CD4-positive, alpha-beta T cell treated with Interleukin-4 for 1 hour (primary cell): ENCODE measurements around the gene LCLAT1.

Experiments
- DNase-seq, 2 donors: peaks; one replicate each; pipeline ENCODE4 v3.0.0-alpha.2; 2020 to 2022

Gene LCLAT1

DNA sequence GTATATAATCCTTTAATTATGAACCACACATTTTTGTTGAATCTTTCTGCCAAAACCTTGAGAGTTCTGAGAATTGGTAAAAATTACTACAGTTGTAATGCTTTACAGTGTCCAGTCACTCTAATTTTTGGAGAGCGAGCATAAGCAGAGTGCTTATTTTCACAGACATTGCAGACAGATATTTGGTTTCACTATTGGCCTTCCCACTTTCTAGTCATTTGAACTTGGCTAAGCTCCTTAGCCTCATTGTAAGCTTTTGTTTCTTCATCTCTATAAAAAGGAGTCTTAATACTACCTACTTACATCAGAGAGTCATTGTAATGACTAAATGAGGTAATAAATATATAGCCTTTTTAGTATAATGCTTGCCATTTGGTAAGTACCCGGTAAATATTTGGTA, 80.4 kb downstream of the LCLAT1 start:
- DNase-seq = no peak

- no peak for DNase-seq
Observed at GRCh38 chr2:30527859-30528258, 80.8 kb downstream of the LCLAT1 start.

- no peak for DNase-seq
Observed at GRCh38 chr2:30530346-30530745, 83.3 kb downstream of the LCLAT1 start.

DNA sequence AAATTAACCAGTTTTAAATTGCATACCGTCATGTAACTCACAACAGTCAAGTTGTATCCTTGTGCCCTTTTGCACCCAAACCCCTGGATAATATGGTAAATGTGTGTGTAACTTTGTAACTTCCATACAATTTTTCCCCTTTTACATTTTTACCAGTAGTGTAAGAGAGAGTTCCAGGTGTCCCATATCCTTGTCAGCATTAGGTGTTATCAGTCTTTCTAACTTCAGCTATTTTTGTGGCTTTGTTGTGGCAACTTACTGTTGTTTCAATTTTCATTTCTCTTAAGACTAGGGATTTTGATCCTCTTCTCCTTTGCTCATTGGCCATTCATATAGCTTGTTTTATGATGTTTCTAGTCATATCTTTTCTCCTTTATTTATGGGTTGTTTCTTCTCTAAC, 94.6 kb downstream of the LCLAT1 start:
- DNase-seq = no peak

DNA sequence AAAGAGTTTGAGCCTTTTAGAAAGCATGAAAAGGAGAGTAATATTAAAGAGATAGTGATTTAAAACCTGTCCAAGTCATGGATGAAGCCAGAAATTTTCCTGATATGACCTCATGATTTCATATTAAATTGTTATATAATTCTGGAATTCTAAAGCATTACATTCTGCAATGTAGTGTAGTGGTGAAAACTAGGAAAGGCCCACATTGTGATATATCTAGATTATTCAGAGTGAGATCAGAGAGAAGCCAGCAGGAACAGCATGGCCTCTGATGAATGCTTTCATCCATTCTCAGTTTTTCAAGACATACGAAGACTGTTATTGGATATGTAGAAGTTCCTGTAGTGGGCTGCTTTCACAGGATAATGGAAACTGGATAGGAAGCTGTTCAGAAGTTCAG, 98.8 kb downstream of the LCLAT1 start:
- no peak for DNase-seq

DNA sequence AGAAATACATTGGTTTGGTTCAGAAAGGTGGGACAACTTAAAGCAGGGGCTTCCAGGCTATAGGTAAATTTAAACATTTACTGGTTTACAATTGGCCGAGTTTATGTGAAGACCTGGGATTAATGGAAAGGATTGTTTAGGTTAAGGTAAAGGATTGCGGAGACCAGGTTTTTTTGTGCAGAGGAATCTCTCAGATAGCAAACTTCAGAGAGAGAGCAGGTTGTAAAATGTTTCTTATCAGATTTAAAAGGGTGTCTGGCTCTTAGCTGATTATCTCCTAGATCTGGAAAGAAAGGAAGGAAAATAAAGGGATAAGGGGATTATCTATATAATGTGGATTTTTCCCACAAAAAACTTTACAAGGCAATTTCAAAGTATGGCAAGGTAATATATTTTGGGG, 101.3 kb downstream of the LCLAT1 start:
- DNase-seq = no peak

DNA sequence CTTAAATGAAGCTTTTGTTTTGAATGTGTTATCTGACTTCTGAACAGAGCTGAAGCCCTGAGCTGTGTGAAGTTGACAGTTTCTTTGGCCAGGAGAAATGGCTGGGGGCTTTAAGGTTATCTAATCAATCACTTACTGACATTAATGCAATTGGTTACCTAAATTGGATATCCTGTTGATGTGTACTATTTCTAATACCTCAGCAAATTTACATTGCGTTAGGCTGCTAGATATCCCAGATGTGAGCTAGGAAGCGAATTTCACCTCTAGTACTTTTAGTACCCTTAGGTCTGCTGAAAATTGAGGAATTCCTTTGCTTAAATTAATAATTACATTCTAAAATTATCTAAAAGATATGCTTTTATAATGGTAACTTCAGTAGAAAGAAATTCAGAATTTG, 102.0 kb downstream of the LCLAT1 start:
- DNase-seq = no peak

DNA sequence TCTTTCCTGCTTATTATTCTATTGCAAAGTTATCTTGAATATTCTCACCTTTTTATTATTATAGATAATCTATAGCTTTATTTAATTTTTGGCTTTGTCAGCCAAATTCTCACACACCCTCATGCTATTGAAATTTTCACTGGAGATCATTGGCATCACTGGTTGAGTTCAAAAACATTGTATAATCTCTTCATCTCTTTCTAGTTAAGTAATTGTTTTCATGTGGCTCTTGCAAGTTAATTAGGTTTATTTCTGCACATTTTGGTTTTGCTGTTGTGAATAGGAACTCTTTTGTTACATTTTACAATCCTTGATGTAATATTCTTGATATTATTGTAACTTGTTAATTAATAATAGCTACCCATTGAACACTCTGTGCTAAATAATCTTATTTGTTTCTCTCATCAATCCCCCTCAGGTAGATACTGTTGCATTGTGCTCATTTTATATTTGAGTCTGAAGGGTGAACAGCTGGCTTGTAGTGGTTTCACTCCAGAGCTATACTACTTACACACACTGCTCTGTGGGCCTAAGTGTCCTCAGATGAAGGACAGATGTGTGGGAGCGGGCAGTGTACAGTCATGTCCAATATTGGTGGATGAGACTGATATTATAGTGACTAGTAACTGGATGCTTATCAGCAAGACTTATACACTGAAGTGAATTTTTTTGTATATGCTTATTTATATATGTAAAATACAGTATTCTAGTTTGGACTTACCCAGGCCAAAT, 112.7 kb downstream of the LCLAT1 start:
- DNase-seq = no peak

DNA sequence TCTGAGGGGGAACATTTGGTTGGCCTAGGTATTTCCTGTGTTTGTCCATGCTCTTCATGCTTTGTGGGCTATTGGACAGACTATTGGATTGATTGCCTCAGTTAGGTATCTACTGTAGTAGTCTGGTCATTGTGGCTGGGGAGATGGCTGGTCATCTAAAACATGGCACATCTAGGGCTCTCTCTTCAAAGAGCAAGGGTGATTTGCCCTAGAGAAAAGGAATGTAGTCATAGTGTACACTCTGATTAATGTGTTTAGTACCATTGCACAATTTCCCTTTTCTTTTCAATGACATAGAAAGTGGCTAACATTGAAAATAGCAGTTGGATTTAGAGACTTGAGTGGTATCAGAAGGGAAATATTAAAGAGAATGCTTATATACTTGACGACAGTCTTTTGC, 114.3 kb downstream of the LCLAT1 start:
- no peak for DNase-seq

- no peak for DNase-seq
Observed at GRCh38 chr2:30565851-30566358, 118.9 kb downstream of the LCLAT1 start.

DNA sequence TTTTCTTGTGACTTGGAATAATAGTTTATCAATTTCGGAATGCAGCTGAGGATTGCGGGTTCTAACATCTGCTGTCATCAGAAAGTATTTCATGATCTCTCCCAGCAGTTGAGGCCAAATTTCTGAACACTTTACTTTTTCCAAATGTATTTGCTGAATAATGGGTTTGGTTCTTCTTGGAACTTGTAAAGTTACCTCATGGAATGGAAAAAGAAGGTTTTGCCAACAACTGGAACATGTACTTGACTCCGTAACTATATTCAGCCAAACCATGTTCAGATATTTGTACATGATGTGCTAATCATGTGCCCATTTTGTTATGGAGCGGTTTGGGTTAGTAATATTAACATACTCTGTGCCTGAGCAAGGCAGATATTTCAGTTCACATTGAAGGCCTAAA, 119.6 kb downstream of the LCLAT1 start:
- DNase-seq = no peak

DNA sequence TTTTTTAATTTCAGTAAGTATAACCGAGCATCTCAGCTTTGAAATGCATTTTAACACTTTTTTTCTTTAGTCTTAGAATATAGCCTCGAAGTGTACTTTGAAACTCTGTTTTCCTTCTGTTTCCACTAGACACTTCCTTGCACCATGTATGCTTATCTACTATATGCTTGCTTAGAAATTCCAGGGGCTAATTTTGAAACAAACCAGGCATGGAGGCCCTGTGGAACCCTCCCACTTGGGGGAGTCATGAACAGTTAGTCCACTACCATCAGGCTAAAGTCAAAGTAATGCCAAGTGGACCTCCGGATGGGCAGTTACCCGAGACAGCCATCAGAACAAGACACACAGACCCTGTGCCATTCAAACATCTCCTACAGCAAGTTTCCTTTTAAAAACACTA, 120.3 kb downstream of the LCLAT1 start:
- no peak for DNase-seq

GRCh38 chr2:30569946-30570345, 122.9 kb downstream of the LCLAT1 start:
- DNase-seq = no peak

DNA sequence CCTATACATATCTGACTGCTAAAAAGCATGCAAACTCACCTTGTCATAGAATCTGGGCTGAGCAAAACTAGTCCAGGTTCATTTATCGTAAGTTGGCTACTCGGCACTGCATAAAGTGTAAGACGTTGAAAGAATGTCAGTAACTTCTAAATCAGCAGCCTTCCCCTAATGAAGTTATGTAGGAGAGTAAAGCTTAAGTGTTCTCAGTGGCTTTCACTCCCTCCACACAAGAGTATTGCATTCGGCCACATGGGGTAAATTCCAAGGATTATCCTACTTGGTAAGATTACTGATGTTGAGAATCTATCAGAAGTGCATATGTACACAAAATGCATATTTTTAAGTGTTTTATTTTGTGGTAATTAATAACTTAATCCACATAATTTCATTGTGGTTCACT, 130.1 kb downstream of the LCLAT1 start:
- no peak for DNase-seq

- DNase-seq = peak in 1 of 2 donors; percentile 13
Observed at GRCh38 chr2:30580391-30580790, 133.3 kb downstream of the LCLAT1 start.

DNA sequence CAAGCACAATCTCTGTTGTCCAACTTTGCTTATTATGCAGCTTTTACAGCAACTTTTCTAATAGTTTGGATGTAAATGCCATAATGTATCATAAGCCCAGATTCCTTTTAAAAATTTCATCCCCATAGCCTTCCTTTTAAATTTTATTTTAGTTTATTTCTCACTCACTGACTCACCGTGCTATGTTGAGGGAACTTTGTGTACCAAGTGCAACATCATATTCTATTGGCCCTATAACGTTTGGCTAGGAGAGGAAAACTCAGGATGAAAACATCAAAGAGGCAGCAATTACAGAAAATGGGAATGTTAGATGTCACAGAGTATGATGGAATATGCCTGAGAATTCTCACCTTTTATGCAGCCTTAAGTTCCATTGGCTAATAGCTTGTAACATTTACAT, 135.5 kb downstream of the LCLAT1 start:
- DNase-seq = no peak

DNA sequence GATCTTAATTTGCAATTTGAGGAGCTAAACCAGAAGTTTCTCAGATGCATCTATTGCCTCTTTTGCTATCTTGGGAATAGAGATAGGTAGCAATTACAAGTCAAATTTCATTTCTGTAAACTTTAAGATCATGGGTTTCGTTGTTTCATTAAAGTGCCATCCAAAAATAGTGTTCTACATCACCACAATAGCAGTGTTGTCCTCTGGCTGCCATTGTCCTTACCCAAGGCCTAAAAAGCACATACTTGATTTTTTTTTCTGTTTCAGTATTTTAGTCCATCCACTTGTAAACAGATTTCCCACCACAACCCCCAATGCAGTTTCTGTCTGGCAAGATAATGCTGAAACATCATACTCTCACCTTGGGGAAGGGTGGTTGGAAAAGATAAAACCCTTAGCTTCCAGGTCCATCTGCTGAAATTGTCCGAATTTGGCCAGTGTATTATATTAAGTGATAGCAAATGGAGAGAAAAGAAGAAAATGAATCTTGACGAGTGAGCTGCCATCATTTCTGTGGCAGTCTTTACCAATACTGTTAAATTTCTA, 136.2 kb downstream of the LCLAT1 start:
- no peak for DNase-seq

- DNase-seq = no peak
Observed at GRCh38 chr2:30584116-30584515, 137.1 kb downstream of the LCLAT1 start.

- DNase-seq = no peak
Observed at GRCh38 chr2:30588994-30589393, 141.9 kb downstream of the LCLAT1 start.

- no peak for DNase-seq
Observed at GRCh38 chr2:30590407-30590806, 143.4 kb downstream of the LCLAT1 start.

GRCh38 chr2:30591186-30591585, 144.1 kb downstream of the LCLAT1 start:
- DNase-seq = no peak

DNA sequence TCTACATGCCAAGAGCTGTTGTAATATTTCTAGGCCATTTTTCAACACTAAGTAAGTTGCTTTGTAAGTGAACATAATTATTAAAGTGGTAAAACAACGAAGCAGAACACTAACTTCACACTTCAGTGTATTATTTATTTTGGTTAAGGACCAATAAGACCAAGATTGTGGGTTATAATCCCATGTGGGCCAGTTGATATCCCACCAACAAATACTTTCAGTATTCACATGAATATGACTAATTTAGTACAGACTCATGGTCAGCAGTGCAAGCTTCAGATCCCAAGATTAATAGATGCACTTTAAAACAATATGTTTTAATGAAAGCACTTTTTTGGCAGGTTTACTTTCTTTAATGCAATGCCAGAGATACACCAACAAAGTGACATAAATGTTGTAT, 154.3 kb downstream of the LCLAT1 start:
- no peak for DNase-seq

DNA sequence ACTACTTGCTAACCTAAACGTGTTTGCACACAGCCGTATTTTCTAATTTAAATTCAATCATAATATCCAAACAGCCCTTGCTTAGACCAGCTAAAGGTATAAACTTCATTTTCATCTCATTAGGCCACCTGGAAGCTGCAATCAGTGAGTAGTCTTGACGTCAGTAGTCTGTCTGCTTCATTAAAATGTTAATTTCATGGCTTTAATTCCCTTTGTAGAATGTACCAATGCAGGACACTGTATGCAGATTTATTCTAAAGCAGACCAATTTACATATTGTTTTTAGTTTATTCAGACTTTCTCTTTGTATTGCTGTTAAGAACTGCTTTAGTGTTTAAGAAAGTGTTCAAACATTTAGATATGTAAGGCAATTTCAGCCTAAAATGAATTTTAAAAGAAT, 158.2 kb downstream of the LCLAT1 start:
- DNase-seq = no peak

DNA sequence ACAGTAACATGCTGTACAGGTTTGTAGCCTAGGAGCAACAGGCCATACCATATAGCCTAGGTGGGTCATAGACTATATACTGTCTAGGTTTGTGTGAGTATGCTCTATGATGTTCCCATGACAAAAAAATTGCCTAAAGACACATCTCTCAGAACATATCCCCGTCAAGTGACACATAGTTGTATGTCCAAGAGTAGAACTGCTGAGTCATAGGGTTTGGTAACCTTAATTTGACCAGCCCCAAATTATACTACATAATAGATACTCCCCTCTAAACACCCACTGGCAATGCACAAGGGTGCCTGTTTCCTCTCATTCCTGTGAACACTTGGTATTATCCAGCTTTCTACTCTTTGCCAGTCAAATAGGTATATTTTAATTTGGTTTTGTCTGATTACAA, 161.6 kb downstream of the LCLAT1 start:
- DNase-seq = no peak

DNA sequence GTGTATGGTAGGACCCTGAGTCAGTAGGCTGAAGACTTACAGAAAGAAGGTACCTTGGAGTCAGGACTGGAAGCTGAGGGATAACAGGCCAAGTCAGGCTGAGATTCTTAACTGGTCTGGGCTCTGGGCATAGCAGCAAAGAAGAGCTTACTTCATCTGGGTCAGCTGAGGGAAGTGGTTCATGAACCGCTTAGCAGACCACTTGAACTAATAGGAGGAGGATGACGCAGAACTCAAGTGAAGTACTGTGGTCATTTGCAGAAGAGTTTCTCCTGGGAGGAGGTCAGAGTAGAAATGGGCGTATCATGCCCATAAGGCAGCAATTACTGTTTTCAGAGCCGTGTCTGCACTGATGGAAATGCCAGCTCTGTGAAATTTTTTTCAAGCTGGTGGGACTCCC, 164.5 kb downstream of the LCLAT1 start:
- DNase-seq = no peak
